Fibroblast of skin of scalp (primary cell): ENCODE measurements around the gene SLC25A53. TPM values are rescaled to one million over a fixed set of nuclear protein-coding genes. Genes with fewer than 3 reads are reported as not detected.

Experiments
- DNase-seq: peaks from one replicate; pipeline ENCODE4 v3.0.0-alpha.2; 2013
- polyA plus RNA-seq, 2 experiments: library from polyadenylated mRNA; unstranded; fragments of 120-200 nt; gene quantifications; one replicate each; pipeline ENCODE4 v1.2.1, GENCODE V29; 2013; ENCODE audit not compliant: insufficient read length in 2 of 2

Gene SLC25A53
- polyA plus RNA-seq (2013, experiment 1 of 2; ENCODE audit: insufficient read length) = 3.1 TPM
- polyA plus RNA-seq (2013, experiment 2 of 2; ENCODE audit: insufficient read length) = 3.9 TPM

- peak; percentile 81 for DNase-seq
These were observed at the start of gene SLC25A53 for GRCh38 chrX:104156630-104157529. Gene SLC25A53 (minus strand): TSS chrX:104157009. CDS start chrX:104105257, 51,752 bp downstream.

GRCh38 chrX:104205548-104205947 is 48.7 kb upstream of the SLC25A53 start:
- no peak for DNase-seq

DNA sequence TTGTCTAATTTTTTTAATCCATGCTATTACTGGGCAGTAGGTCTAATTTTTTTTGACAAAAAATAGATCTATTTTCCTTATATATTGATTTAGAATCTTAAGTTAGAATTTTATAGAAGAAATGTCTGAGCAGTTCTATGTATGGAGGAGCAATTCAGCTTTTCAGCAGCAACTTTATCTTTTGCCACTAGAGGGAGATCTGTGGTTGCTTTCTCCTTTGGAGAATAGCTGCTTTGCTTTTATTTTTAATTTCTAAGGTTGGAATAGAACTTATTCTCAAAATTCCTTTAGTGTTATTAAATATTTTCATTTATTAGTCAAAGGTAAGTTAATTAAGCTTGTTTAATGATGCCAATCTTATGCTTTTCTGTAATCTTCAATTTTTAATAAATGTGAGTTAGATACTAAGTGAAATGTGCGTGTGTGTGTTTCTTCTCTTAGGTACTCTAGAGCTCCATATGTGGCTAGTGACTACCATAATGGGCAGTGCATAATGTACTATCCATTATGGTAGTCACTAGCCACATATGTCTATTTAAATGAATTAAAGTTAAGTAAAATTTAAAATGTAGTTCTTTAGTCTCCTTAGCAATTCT is 38.8 kb upstream of the SLC25A53 start:
- peak; percentile 19 for DNase-seq

DNA sequence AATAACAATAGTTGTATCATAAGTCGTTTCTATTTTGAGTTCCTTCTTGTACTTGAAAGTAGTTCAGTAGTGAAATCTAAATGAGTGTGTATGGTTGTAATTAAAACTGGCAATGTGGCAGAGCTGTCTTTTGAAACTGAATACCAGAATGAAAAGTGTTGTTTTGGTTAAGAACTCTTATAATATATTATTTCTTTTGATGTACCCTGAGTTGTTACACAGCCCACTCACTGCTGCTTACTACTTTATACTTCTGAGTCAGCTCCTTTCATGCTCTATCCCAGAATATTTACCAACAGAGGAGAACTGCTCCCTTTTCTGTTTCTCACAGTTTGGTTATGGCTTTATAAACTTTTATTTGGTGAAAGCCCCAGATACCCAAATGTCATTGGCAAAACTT is 38.2 kb upstream of the SLC25A53 start:
- DNase-seq = no peak

GRCh38 chrX:104193485-104193884 is 36.7 kb upstream of the SLC25A53 start:
- DNase-seq = no peak

DNA sequence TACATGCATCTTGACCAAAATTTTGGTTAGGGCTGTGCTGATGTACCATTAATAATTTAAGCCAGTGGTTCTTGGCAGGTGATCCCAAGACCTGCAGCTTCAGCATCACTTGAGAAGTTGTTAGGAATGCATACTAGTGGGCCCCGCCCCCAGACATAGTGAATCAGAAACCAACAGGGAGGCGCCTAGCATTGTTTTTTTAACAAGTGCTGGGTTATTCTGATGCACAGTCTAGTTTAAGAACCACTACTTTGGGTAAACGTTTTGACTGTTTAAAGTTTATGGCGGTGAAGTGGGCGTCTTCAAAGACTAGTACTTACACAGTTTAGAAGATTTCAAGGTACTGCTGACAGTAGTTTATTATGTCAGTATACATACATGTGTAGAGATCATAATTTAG is 33.0 kb upstream of the SLC25A53 start:
- no peak for DNase-seq

GRCh38 chrX:104187931-104188330 is 31.1 kb upstream of the SLC25A53 start:
- no peak for DNase-seq

DNA sequence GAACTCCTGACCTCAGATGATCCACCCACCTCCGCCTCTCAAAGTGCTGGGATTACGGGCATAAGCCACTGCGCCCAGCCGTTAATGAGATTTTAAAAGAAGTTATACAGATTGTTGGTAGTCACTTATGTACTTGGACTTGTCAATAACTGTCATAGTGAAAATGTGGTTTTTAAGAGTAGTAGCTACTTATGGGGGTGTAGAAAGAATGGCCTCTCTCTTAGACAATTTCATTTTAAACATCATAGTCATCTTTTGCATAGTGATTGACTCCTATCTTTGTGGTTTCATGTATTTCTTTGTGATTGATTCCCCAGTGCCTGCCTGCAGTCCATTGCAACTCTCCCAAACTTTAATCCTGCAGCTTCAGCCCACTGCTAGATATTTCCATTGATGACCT is 26.9 kb upstream of the SLC25A53 start:
- no peak for DNase-seq

DNA sequence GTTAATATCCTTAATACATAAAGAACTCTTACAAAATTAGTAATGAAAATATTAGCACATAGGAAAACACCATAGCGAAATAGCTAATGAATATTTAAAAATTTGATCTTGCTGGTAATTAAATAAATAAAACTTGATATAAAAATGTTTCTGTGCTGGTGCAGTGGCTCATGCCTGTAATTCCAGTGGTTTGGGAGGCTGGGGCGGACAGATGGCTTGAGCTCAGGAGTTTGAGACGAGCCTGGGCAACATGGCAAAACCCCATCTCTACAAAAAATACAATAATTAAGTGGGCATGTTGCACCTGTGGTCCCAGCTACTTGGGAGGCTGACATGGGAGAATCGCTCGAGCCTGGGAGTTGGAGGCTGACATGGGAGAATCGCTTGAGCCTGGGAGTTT is 17.0 kb upstream of the SLC25A53 start:
- DNase-seq = no peak

GRCh38 chrX:104172788-104173187 is 16.0 kb upstream of the SLC25A53 start:
- DNase-seq = no peak

DNA sequence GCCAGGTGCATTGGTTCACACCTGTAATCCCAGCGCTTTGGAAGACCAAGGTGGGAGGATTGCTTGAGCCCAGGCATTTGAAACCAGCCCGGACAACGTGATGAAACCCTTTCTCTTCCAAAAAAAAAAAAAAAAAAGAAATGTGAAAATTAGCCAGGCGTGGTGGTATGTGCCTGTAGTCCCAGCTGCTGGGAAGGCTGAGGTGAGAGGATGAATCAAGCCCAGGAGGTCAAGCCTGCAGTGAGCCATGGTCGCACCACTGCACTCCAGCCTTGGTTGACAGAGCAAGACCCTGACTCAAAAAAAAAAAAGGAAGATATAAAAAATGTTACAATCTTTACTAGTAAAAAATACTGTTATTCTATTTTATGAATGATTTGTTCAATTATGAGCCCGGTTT is 15.3 kb upstream of the SLC25A53 start:
- no peak for DNase-seq

- DNase-seq = no peak
These were observed 11.3 kb upstream of the SLC25A53 start for GRCh38 chrX:104168127-104168526.

DNA sequence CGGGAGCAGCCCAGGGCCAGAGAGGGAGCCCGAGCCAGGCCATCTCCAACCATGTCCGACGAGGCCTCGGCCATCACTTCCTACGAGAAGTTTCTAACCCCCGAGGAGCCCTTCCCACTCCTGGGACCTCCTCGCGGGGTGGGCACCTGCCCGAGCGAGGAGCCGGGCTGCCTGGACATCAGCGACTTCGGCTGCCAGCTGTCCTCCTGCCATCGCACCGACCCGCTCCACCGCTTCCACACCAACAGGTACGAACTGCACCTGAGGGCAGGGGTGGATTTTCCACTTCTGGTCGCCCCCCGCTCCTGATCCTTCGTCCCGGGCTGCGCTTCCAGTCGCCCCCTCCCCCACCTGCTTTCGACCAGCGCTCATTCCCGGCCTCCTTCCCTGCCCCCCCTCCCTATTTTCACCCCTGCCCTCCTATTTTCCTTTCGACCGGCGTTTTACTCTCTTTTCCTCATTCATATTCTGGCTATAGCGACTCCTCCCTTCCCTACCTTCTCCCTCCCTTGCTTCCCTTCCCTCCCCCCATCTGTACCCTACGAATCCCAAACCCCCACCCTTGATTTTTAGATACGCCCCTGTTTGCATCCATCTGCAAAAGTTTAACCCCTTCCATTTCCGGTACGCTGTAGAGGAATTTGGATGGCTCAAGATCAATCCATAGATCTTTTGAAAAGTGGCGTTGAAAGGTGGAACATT is 10.1 kb upstream of the SLC25A53 start:
- DNase-seq = no peak

DNA sequence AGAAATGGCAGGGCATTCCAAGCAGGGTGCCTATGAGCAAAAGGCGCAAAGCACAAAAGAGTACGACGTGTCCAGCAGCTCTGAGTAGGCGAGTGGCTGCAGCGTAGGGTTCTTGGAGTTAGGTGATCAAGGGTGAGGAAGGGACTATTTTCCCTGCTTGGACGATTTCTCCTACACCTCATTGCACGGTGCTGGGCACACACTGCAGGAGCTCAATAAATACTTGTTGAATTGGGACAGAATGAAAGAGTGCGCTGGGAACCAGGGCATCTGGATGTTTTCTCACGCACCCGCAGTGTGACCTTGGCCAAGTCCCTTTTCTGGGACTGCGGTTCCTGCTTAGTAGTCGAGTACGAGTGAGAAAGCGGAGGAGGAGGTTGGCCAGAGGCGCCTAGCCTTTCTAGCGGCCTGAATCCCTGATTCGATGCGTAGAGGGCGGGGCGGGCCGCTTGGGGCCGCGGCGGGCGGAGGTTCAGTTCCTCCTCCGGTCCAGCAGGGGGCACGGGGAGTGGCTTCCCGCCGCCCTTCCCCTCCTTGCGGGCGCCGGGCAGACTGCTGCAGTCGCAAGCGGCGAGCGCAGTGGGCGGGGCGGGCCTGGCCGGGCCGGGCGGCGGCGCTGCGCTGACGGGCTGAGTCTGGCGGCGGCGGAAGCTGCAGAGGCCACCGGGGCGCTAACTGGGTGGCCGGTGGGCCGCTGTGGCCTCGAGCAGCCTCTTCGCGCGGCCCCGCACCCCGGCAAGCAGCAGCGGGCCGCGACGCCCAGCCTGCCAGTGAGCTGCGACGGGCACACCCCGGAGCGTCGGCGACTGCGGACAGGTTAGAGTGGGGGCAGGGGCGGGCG is 9.3 kb upstream of the SLC25A53 start, which contains the start of gene FAM199X:
FAM199X (plus strand) TSS at position 560 of the 841 bp plus-strand sequence. CDS start 333 bp downstream, outside the sequence.
- DNase-seq = peak; percentile 86

DNA sequence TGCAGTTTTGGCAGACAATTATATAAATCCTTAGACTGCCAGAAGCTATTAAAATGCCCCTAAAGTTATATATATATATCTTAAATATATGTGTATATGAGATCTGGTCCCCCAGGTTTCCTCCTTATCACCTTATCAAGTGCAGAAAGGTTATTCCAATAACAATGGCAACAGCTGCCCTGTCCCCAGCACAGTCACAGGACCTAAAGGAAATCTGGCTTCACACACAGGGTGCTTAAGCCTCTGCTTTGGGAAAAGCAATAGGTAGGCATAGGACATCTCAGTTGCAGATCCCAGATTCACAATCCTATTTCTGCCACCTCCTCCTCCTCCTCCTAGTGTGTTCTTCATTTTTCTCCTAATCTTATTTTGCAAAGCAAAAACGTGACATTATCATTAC is 5.8 kb downstream of the SLC25A53 start:
- DNase-seq = no peak

GRCh38 chrX:104141087-104141760 is 15.6 kb downstream of the SLC25A53 start:
- DNase-seq = no peak

- peak; percentile 11 for DNase-seq
These were observed 19.3 kb downstream of the SLC25A53 start for GRCh38 chrX:104137496-104137895.

DNA sequence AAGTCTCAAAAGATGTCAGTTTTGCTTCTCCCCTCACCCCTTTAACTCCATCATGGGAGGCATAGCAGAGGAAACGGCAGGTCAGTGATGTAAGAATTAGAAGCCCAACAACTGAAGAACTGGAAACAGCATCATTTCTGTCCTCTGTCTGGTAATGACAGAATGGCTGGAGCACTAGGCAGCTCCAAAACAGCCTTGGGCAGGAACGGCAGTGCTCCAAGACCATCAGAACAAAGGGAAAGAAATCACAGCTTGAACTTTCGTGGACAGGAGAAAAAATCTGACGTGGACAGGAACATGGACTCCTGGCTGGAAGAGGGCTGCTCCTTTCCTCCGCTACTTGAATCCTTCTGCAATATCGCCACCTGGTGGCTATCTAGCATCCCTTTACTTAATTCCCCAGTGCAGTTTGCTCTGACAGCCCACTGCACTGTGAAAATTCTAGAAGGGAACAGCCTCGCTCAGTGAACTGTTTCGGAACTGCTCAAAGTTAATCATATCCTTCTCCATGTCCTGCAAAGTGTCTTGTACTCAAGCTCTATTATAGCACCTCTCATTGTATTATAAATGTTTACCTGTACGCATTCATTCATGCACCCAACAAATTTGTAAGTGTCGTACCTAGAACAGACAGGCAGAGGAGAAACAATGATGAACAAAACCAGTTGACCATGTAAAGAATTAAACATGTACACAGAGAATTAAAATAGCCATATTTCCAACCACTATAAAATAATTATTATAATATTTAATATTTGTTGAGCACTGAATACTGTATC is 20.4 kb downstream of the SLC25A53 start:
- DNase-seq = peak; percentile 80

DNA sequence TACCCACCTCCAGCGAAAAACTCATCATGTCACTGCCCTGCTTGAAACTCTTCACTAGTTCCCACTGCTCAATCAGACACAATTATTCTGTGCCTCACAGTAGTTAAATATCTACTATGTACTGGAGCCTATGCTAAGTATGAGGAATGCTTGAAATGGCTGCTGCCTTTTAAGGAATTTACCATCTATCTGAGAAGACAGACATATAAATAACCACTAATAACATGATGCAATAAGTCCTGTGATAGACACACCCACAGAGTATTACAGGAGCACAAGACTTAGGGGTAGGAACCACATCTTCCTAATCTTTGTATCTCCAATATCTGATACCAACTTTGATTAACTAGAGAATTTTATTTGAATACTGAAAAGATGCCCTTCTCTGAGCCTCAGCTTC is 21.1 kb downstream of the SLC25A53 start:
- DNase-seq = peak; percentile 34

- no peak for DNase-seq
These were observed 22.1 kb downstream of the SLC25A53 start for GRCh38 chrX:104134583-104135261.
